ENCODE measurements around the gene ACOT9. TPM values are rescaled to one million over a fixed set of nuclear protein-coding genes. Genes with fewer than 3 reads are reported as not detected.

Gene ACOT9
- polyA plus RNA-seq, 1 donor from 2014 or later = 3.1 TPM

DNA sequence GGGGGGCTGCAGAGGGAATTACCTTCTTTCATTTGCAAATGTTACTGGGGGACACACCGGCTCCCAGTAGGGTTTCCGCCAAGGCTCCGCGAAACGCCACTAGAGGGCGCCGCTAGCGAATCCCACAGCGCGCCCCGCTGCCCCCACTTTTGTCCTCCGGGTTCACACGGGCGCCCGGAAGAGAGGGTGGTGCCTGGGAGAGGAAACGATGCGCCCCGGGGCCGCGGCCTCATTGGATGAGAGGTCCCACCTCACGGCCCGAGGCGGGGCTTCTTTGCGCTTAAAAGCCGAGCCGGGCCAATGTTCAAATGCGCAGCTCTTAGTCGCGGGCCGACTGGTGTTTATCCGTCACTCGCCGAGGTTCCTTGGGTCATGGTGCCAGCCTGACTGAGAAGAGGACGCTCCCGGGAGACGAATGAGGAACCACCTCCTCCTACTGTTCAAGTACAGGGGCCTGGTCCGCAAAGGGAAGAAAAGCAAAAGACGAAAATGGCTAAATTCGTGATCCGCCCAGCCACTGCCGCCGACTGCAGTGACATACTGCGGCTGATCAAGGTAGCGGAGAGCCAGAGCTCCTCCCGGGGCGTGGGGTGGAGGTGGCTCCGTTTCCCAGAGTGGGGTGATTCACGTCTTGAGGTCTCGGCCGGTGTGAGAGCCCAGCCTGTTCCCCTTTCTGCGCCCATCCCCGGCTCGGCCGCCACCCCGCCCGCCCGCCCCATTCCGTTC, 40.0 kb upstream of the ACOT9 start, which contains the start of gene SAT1:
SAT1 (plus strand) TSS at position 311 of the 726 bp plus-strand sequence; CDS start at position 490, 179 bp downstream.
- Histone ChIP-seq H2AFZ (ENCODE audit: low read depth, low read length) (peak within 1 kb of the TSS; percentile 56), H3K27ac (ENCODE audit: low read length) (peak within 1 kb of the TSS; percentile 24), H3K27me3 (ENCODE audit: insufficient read depth, low read depth, low read length) (no peaks in the 10 kb centered on the region), H3K9me2 (ENCODE audit: insufficient read depth, low read length) (no peaks in the 10 kb centered on the region), H3K9ac (ENCODE audit: low read length) (peak within 1 kb of the TSS; percentile 63), H3K4me3 (ENCODE audit: low read length) (peak within 1 kb of the TSS; percentile 73), H3F3A (ENCODE audit: insufficient read depth, low read length, poor library complexity, severe bottlenecking) (no peaks in the 10 kb centered on the region), H3K36me3 (ENCODE audit: insufficient read depth, low read length) (no peaks in the 10 kb centered on the region), H3K79me2 (replicated peaks; ENCODE audit: insufficient read depth, low read length) (no peaks in the 10 kb centered on the region), H3K9me3 (ENCODE audit: low read length) (no peaks in the 10 kb centered on the region), H3K4me2 (ENCODE audit: low read length) (peak within 1 kb of the TSS; percentile 35), H4K20me1 (ENCODE audit: insufficient read depth) (no peaks in the 10 kb centered on the region)
- TF ChIP-seq EZH2 (IDR thresholded peaks at IDR 0.05; ENCODE audit: borderline replicate concordance, insufficient read depth, low read length, poor library complexity, severe bottlenecking) (no peak), REST (IDR thresholded peaks at IDR 0.05; ENCODE audit: borderline replicate concordance) (peak; percentile 25), RAD21 (conservative IDR thresholded peaks at IDR 0.05) (peak; percentile 63), SMC3 (conservative IDR thresholded peaks at IDR 0.05; ENCODE audit: poor library complexity) (peak; percentile 73), MXI1 (conservative IDR thresholded peaks at IDR 0.05; ENCODE audit: poor library complexity, severe bottlenecking) (peak; percentile 66), CTCF (IDR thresholded peaks at IDR 0.05; ENCODE audit: poor library complexity, severe bottlenecking) (peak; percentile 85), EP300 (conservative IDR thresholded peaks at IDR 0.05; ENCODE audit: poor library complexity, severe bottlenecking) (no peak), POLR2AphosphoS5 (IDR thresholded peaks at IDR 0.05) (peak; percentile 81), TAF1 (IDR thresholded peaks at IDR 0.05; ENCODE audit: low read depth) (peak; percentile 44)

DNA sequence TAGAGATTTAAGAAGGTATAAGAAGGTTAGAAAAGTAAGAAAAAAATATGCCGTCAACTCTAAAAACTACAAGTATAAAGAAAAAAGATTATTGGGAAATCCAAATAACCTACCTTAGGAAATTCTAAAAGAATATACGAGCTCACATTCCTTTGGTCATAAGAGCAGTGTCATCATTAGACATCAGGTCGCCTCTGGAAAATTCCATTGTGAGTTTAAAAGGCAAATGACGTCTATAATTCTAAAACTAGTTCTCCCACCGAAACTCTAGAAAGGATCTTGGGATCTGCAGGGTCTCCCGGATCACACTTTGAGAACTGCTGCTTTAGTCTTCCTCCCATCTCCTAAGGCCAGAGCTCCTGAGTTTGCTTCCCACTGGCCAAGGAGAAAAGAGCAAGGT, 39.4 kb upstream of the ACOT9 start:
- no peak overlapping the region for H3K4me2 ChIP-seq (ENCODE audit: low read length)
- no peaks in the 10 kb centered on the region for H3K36me3 ChIP-seq (ENCODE audit: insufficient read depth, low read length)
- H3K9ac ChIP-seq (ENCODE audit: low read length) = no peak overlapping the region
- peak overlapping the region; percentile 73 for H3K4me3 ChIP-seq (ENCODE audit: low read length)
- H3K27me3 ChIP-seq (ENCODE audit: insufficient read depth, low read depth, low read length) = no peaks in the 10 kb centered on the region
- no peaks in the 10 kb centered on the region for H3K9me2 ChIP-seq (ENCODE audit: insufficient read depth, low read length)
- TF ChIP-seq SMC3 (conservative IDR thresholded peaks at IDR 0.05; ENCODE audit: poor library complexity) (no peak), EZH2 (IDR thresholded peaks at IDR 0.05; ENCODE audit: borderline replicate concordance, insufficient read depth, low read length, poor library complexity, severe bottlenecking) (no peak), POLR2AphosphoS5 (IDR thresholded peaks at IDR 0.05) (no peak), EP300 (conservative IDR thresholded peaks at IDR 0.05; ENCODE audit: poor library complexity, severe bottlenecking) (no peak), REST (IDR thresholded peaks at IDR 0.05; ENCODE audit: borderline replicate concordance) (no peak), RAD21 (conservative IDR thresholded peaks at IDR 0.05) (no peak), CTCF (IDR thresholded peaks at IDR 0.05; ENCODE audit: poor library complexity, severe bottlenecking) (no peak), MXI1 (conservative IDR thresholded peaks at IDR 0.05; ENCODE audit: poor library complexity, severe bottlenecking) (no peak), TAF1 (IDR thresholded peaks at IDR 0.05; ENCODE audit: low read depth) (no peak)
- H3F3A ChIP-seq (ENCODE audit: insufficient read depth, low read length, poor library complexity, severe bottlenecking) = no peaks in the 10 kb centered on the region
- no peak overlapping the region for H2AFZ ChIP-seq (ENCODE audit: low read depth, low read length)
- no peaks in the 10 kb centered on the region for H3K79me2 ChIP-seq (replicated peaks; ENCODE audit: insufficient read depth, low read length)
- no peaks in the 10 kb centered on the region for H3K9me3 ChIP-seq (ENCODE audit: low read length)
- no peak overlapping the region for H3K27ac ChIP-seq (ENCODE audit: low read length)
- H4K20me1 ChIP-seq (ENCODE audit: insufficient read depth) = no peaks in the 10 kb centered on the region
